Measurements from ENCODE around the gene FAM114A1. TPM values are rescaled to one million over a fixed set of nuclear protein-coding genes. Genes with fewer than 3 reads are reported as not detected.

Gene FAM114A1
- total RNA-seq, 1 donor from 2014 or later, result 7.4 TPM

DNA sequence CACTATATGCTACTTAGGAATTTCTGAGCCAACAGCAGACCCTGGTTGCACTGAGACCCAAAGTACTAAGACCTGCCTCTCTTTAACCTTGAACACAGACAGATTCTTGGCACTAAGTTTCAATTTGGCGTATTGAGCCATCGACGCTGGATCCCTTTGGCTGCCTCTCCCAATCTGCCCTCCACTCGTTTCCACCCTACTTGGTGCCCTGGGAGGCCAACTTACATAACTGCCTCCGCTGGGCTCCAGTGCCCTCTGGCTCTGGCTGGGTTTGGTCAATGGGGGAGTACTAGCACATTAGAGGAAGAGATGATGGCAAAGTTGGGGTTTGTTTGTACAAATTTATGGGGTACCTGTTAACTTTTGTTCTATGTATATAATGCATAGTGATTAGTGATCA is 101.1 kb downstream of the FAM114A1 start:
- TF ChIP-seq EZH2 (IDR thresholded peaks at IDR 0.05) (no peak), EZH2phosphoT487 (IDR thresholded peaks at IDR 0.05) (no peak)
- TF ChIP-seq, protein P1, sequence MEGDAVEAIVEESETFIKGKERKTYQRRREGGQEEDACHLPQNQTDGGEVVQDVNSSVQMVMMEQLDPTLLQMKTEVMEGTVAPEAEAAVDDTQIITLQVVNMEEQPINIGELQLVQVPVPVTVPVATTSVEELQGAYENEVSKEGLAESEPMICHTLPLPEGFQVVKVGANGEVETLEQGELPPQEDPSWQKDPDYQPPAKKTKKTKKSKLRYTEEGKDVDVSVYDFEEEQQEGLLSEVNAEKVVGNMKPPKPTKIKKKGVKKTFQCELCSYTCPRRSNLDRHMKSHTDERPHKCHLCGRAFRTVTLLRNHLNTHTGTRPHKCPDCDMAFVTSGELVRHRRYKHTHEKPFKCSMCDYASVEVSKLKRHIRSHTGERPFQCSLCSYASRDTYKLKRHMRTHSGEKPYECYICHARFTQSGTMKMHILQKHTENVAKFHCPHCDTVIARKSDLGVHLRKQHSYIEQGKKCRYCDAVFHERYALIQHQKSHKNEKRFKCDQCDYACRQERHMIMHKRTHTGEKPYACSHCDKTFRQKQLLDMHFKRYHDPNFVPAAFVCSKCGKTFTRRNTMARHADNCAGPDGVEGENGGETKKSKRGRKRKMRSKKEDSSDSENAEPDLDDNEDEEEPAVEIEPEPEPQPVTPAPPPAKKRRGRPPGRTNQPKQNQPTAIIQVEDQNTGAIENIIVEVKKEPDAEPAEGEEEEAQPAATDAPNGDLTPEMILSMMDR (IDR thresholded peaks at IDR 0.05), result no peak
- peaks cover 4% of the 10 kb centered on the region for H3K27me3 Mint-ChIP-seq (ENCODE audit: insufficient read depth, low read depth)
- H3K36me3 ChIP-seq, result no peaks in the 10 kb centered on the region
- H2AFZ ChIP-seq (replicated peaks), result no peak overlapping the region
- H3K4me1 ChIP-seq, result no peaks in the 10 kb centered on the region
- H3K4me3 ChIP-seq, result no peak overlapping the region
- no peak overlapping the region for H3K4me3 Mint-ChIP-seq
- peaks cover 3% of the 10 kb centered on the region for H3K9me3 Mint-ChIP-seq
- no peaks in the 10 kb centered on the region for H3F3A ChIP-seq (ENCODE audit: low read depth)
- H3K27ac Mint-ChIP-seq, result no peak overlapping the region
- no peak overlapping the region for H3K9ac ChIP-seq
- peaks cover 17% of the 10 kb centered on the region for H3K4me1 Mint-ChIP-seq
- H4K20me1 ChIP-seq (ENCODE audit: low read depth), result no peaks in the 10 kb centered on the region
- no peak overlapping the region for H3K4me2 ChIP-seq
- DNase-seq (ENCODE audit: low spot score), result no peak
- peaks cover 3% of the 10 kb centered on the region for H3K36me3 Mint-ChIP-seq
- no peak overlapping the region for H3K27ac ChIP-seq
- H3K9me3 ChIP-seq (ENCODE audit: low read depth), result no peaks in the 10 kb centered on the region
- H3K79me2 ChIP-seq (ENCODE audit: low read depth), result no peaks in the 10 kb centered on the region
- H3K27me3 ChIP-seq, result no peaks in the 10 kb centered on the region

DNA sequence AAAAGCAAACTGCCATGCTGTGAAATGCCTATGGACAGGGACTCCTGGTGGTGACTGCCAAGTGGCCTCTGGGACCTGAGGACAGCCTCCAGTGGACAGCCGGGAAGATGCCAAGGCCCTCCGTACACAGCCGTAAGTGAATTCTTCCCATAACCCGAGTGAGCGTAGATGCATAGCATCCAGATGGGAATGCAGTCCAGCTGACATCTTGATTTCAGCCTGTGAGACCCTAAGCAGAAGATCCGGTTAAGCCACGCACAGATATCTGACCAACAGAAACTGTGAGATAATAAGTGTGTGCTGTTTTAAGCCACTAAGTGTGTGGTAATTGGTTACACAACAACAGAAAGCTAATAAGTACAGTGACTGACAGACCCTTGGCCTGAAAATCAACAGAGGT is 108.7 kb downstream of the FAM114A1 start:
- Histone ChIP-seq H4K20me1 (ENCODE audit: low read depth) (no peaks in the 10 kb centered on the region), H3F3A (ENCODE audit: low read depth) (no peaks in the 10 kb centered on the region), H3K79me2 (ENCODE audit: low read depth) (no peaks in the 10 kb centered on the region), H3K27ac (no peak overlapping the region), H3K4me1 (no peaks in the 10 kb centered on the region), H3K4me2 (no peak overlapping the region), H3K9ac (no peak overlapping the region), H2AFZ (replicated peaks) (no peak overlapping the region), H3K4me3 (no peak overlapping the region), H3K27me3 (no peaks in the 10 kb centered on the region), H3K9me3 (ENCODE audit: low read depth) (no peaks in the 10 kb centered on the region), H3K36me3 (no peaks in the 10 kb centered on the region)
- Mint-ChIP-seq H3K4me1 (no peaks in the 10 kb centered on the region), H3K27me3 (ENCODE audit: insufficient read depth, low read depth) (peaks cover 2% of the 10 kb centered on the region), H3K27ac (no peak overlapping the region), H3K36me3 (peaks cover 2% of the 10 kb centered on the region), H3K9me3 (no peaks in the 10 kb centered on the region), H3K4me3 (no peak overlapping the region)
- no peak for DNase-seq (ENCODE audit: low spot score)
- TF ChIP-seq EZH2 (IDR thresholded peaks at IDR 0.05), result no peak
- TF ChIP-seq, protein P1 (IDR thresholded peaks at IDR 0.05), result no peak
- TF ChIP-seq EZH2phosphoT487 (IDR thresholded peaks at IDR 0.05), result no peak

DNA sequence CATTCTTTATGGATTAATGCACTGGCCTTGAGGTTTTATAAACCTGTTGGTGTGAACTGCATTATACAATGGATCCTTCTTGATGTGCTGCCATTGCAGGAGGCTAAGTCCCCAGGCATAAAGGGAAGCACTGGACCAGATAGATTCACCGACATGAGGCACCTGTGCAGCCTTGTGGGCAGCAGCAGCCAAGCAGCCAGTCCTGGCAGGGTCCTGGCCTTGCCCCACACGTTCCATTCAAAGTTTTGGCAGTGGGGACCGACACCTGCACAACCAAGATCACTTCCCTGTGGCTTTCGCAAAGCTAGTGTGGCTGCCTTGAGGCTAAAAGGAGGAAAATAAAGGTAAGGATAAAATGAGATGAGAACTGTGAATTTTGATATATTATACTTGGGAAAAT is 111.5 kb downstream of the FAM114A1 start:
- no peak for TF ChIP-seq EZH2 (IDR thresholded peaks at IDR 0.05)
- TF ChIP-seq, protein P1 (IDR thresholded peaks at IDR 0.05), result no peak
- TF ChIP-seq EZH2phosphoT487 (IDR thresholded peaks at IDR 0.05), result no peak
- Histone ChIP-seq H3K9me3 (ENCODE audit: low read depth) (no peaks in the 10 kb centered on the region), H4K20me1 (ENCODE audit: low read depth) (no peaks in the 10 kb centered on the region), H3K4me2 (no peak overlapping the region), H3F3A (ENCODE audit: low read depth) (no peaks in the 10 kb centered on the region), H3K9ac (no peak overlapping the region), H3K27me3 (no peaks in the 10 kb centered on the region), H3K79me2 (ENCODE audit: low read depth) (no peaks in the 10 kb centered on the region), H2AFZ (replicated peaks) (no peak overlapping the region), H3K27ac (no peak overlapping the region), H3K4me3 (no peak overlapping the region), H3K4me1 (peaks cover 3% of the 10 kb centered on the region), H3K36me3 (no peaks in the 10 kb centered on the region)
- Mint-ChIP-seq H3K4me3 (no peak overlapping the region), H3K36me3 (peaks cover 2% of the 10 kb centered on the region), H3K9me3 (no peaks in the 10 kb centered on the region), H3K4me1 (peaks cover 8% of the 10 kb centered on the region), H3K27me3 (ENCODE audit: insufficient read depth, low read depth) (peaks cover 2% of the 10 kb centered on the region), H3K27ac (no peak overlapping the region)
- no peak for DNase-seq (ENCODE audit: low spot score)

All from neural progenitor cell (in vitro differentiated cells).